Astrocyte of the cerebellum (primary cell): ENCODE measurements around the gene SGMS2.

Source experiments
- DNase-seq: peaks from one replicate; pipeline ENCODE4 v3.0.0-alpha.2; 2011; ENCODE audit warnings: low read depth
- H3K4me3 ChIP-seq: 2 replicates; pipeline ENCODE4 v1.5.1; 2011; ENCODE audit warnings: mild to moderate bottlenecking, low read depth, low read length, moderate library complexity
- in situ Hi-C: cut with HindIII; loops from 2 replicates; pipeline ENCODE4 v1.10.0; 2017; ENCODE audit warnings: low sequenced_read_pairs
- TF ChIP-seq, protein P1 (sequence below): IDR thresholded peaks from 2 replicates; pipeline ENCODE4 v1.5.1; 2012; ENCODE audit warnings: low read length, low read depth, moderate library complexity, mild to moderate bottlenecking; ENCODE audit errors: missing control alignments

SGMS2 gene

GRCh38 chr4:107950746-107951540 is 126.2 kb downstream of the SGMS2 start:
- in situ Hi-C loops: no loop called here
- DNase-seq: no peak
- H3K4me3 ChIP-seq: no peak overlapping the region
- TF ChIP-seq, protein P1, sequence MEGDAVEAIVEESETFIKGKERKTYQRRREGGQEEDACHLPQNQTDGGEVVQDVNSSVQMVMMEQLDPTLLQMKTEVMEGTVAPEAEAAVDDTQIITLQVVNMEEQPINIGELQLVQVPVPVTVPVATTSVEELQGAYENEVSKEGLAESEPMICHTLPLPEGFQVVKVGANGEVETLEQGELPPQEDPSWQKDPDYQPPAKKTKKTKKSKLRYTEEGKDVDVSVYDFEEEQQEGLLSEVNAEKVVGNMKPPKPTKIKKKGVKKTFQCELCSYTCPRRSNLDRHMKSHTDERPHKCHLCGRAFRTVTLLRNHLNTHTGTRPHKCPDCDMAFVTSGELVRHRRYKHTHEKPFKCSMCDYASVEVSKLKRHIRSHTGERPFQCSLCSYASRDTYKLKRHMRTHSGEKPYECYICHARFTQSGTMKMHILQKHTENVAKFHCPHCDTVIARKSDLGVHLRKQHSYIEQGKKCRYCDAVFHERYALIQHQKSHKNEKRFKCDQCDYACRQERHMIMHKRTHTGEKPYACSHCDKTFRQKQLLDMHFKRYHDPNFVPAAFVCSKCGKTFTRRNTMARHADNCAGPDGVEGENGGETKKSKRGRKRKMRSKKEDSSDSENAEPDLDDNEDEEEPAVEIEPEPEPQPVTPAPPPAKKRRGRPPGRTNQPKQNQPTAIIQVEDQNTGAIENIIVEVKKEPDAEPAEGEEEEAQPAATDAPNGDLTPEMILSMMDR: no peak

DNA sequence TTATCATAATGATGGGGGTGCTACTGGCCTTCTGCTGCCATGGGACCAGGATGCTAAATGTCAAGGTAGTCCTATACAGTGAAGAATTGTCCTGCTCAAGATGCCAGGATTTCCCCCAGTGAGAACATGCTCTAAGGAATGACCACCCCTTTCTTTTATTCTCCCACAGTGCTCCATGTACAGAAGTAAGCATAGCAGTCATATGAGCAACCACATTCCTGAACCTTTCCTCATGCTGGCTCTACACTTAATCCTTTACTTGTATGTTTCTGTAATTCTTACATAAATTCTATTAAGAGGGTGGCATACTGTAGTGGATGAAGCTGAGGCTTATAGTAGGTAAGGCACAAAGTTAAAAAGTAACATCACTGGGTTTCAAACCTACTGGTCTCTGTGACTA is 126.8 kb downstream of the SGMS2 start:
- in situ Hi-C loops: no loop called here
- TF ChIP-seq, protein P1: no peak
- DNase-seq: no peak
- H3K4me3 ChIP-seq: no peak overlapping the region

DNA sequence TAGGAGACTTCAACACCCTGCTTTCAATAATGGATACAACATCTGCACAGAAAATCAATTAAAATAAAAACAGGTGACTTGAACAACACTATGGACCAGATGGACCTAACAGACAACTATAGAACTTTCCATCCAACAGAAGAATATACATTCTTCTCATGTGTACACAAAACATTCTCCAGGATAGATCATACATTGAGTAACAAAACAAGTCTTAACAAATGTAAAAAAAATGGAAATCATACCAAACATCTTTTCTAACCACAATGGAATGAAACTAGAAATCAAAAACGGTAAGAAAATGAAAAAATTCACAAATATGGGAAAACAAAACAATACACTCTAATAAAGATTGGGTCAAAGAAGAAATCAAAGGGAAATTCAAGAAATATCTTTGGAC is 131.3 kb downstream of the SGMS2 start:
- in situ Hi-C loops: no loop called here
- TF ChIP-seq, protein P1: no peak
- no peak overlapping the region for H3K4me3 ChIP-seq
- no peak for DNase-seq
